ENCODE results near the gene ATP2A3. TPM values are rescaled to one million over a fixed set of nuclear protein-coding genes. Genes with fewer than 3 reads are reported as not detected.

ATP2A3 gene
- polyA plus RNA-seq, 4 donors: 3.2 to 6.4 (median 5.2) TPM

DNA sequence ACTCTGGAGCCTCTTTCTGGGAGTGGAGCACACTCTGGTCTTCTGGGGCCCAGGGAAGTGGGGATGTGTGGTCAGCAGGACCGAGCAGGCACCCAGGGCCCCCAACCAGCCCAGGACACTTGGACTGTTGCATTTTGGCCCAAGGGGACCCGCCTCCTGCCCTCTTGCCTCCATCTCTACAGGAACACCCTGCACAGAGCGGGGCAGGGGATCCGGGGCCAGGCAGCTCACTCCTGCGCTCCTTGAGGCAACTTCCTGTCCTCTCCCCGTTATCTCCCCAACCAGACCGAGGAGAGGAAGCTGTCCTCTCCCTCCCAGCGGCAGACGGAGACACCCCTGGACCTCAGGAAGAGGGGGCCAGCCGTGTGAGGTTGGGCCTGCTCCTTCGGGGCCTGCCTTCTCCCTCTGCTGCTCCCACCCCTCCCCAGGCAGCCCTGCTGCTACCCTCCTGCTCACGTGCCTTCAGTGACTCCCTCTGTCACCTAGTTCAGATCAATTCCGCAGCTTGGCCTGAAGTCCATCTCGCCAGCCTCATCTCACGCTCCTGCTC, 10.0 kb upstream of the ATP2A3 start:
- no peak for DNase-seq (ENCODE audit: low read depth in 4 of 4, low spot score in 3 of 4)

GRCh38 chr17:3973495-3974137, 9.4 kb upstream of the ATP2A3 start:
- DNase-seq (ENCODE audit: low read depth in 4 of 4, low spot score in 3 of 4): no peak

GRCh38 chr17:3972931-3973330, 8.7 kb upstream of the ATP2A3 start:
- no peak for DNase-seq (ENCODE audit: low read depth in 4 of 4, low spot score in 3 of 4)

DNA sequence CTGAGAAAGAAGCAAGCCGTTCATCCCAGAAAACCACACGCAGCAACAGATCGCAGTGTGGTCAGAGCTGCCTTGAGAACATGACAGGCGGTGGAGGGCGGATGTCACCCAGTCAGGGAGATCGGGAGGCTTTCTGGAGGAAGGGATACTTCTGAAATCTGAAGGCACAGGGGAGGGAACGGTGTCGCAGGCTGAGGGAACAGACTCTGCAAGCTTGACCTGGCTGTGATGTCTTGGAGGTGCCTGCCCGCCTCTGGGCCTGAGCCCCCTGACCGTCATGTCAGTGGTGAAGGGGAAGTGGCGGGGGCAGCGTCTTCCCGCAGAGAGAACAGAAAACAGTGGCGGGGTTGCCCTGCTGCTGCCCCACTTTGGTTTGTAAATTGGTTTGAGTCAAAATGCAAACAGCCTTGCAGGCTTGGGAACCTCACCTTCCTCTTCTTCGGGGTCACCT, 8.1 kb upstream of the ATP2A3 start:
- no peak for DNase-seq (ENCODE audit: low read depth in 4 of 4, low spot score in 3 of 4)

DNA sequence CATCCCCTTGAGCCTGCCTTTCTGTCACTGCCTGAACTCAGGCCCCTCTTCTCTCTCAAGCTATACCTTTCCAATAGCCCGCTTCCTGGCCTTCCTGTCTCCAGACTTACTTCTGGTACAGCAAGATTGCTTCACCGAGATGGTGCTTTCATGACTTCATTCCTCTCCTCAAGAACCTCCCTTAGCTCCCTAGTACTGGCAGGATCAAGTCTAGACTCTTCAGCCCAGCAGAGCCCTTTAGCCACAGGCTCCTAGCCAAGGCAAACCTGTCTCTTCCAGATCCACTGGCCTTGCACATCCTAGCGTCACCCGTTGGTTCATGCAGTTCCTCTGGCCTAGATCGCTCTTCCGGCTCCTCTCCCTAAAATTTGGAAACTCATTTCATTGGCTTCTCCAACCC, 6.4 kb upstream of the ATP2A3 start:
- DNase-seq (ENCODE audit: low read depth in 4 of 4, low spot score in 3 of 4): no peak

- DNase-seq (ENCODE audit: low read depth in 4 of 4, low spot score in 3 of 4): no peak
Measured at GRCh38 chr17:3969963-3970362, 5.7 kb upstream of the ATP2A3 start.

DNA sequence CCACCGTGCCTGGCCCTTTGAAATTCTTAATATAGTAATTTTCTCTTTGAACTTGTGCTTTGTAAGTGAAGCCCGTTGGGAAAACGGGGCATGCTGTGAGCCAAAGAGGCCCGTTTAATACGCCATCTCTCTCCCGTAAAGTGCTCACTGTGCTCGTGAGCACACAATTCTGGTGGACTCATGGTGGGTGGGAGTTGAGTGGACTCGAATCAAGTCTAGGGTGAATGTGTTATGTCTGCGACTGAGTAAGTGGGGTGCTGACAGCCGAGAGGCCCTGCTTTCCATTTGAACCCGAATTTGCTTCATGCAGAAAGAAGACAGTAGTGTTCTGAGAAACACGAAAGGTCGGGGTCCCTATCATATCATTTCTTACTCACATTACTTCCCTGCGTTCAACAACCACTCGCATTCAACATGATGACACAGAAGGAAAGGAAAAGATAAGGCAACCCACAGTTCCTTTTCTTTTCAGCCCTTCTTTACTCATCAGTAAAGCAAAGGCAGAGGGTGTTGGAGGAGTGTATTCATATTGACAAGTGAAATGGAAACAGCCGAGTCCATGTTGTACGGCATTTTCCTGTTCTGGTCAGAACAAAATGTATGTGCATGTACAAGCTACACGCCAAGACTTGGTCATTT, 4.8 kb upstream of the ATP2A3 start:
- DNase-seq (ENCODE audit: low read depth in 4 of 4, low spot score in 3 of 4): no peak

DNA sequence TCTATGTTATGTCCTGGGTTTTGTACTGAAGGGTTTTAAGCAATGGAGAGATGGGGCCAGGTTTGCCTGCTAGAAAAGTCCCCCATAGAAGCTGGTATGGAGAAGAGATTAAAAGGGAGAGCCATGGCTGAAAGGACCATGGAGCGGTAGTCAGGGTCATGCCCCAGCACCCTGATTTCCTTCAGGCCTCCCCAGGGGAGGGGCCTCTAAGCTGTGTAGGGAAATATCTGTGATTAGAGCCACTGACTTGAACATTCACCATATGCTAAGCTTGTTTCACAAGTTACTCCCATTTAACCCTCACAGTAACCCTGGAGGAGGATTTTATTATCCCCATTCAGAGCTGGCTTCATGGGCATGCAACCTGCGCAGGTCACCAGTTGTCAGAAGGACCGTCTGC, 3.8 kb upstream of the ATP2A3 start:
- DNase-seq (ENCODE audit: low read depth in 4 of 4, low spot score in 3 of 4): no peak

- DNase-seq (ENCODE audit: low read depth in 4 of 4, low spot score in 3 of 4): no peak
Measured at GRCh38 chr17:3966720-3967363, 2.6 kb upstream of the ATP2A3 start.

DNA sequence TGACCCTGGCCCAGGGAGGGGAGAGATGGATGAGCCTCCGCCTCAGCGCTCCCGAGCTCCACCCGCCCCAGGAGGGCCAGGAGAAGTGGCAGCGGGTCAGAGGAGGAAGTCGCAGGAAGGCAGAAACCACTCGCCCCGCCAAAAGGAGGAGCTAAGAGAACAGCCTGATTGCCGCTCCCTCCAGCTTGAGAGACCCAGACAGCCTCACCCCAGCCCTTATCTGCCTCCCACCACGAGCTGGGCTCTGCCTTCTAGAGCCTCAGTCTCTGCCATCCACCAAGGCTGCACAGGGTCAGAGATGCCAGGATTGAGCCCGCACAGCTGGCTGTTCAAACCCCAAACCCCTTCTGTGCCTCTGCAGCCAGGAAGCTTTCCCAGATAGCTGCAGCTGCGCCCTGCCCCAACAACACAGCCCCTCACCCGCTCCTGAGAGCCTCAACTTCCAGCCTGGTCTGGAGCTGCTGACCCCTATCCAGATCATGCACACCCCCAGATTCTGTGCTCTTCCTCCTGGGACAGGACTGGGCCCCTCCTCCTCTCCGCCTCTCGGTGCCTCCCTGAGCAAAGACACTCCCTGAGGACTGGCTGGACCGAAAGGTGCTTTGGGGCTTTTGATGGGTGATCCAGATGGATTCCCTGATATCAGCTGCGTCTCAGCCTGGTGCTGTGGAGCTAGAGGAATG, 1.0 kb upstream of the ATP2A3 start:
- DNase-seq (ENCODE audit: low read depth in 4 of 4, low spot score in 3 of 4): no peak

DNA sequence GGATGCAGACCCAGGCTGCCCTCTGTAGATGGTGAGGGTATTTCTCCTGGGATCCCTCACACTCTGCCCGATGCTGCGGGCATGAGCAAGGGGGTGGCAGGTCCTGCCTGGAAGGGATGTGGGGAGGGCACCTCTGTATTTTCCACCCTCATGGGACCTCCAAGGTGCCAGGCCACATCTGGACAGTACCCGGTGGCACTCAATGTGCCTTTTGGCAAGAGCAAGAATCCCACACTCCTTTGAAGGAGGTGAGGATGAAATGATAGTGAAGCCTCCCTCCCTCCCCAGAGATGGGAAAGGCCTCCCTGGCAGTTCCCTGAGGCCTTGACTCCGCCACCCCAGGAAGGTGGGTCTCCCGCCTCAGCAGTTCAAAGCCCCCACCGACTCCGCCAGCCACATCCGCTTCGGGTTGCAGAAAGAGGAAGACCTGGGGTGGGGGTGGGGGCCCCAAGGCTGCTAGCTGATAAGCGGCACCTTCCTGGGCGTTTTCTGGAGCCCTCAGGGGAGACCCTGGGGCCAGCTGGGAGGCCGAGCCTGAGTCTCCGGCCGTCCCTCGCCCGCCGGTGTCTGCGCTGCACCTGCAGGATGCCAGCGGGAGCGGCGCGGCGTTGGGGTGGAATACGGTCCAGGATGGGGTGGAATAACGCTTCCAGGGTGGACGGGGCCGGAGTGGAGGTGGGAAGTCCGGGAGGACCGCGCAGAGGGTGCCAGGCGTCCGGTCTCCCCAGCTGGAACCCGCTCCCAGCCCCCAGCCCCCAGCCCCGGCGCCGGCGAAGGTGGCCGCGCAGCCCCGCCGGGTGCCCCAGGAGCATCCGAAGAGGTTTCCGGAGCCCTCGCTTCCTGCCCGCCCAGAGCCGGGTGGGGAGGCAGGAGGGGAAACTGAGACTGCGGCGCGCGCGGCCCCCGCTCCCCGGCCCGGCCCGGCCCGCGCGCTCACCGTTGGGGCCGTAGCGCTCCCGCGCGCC, 718 bp downstream of the ATP2A3 start:
- DNase-seq (ENCODE audit: low read depth in 4 of 4, low spot score in 3 of 4): no peak

DNA sequence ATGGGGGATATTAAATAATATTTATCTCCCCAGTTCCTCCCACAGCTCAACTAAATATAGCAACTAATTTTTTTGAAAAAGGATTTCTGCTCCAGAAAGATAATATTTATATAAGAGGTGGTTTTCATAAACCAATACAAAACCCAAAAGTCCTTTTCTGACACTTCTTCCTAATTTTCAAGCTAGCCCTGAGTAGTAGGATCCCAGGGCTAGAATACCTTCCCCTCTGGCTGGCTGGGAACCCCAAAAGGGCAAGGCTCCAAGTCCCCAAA, 1.3 kb downstream of the ATP2A3 start:
- DNase-seq (ENCODE audit: low read depth in 4 of 4, low spot score in 3 of 4): no peak

DNA sequence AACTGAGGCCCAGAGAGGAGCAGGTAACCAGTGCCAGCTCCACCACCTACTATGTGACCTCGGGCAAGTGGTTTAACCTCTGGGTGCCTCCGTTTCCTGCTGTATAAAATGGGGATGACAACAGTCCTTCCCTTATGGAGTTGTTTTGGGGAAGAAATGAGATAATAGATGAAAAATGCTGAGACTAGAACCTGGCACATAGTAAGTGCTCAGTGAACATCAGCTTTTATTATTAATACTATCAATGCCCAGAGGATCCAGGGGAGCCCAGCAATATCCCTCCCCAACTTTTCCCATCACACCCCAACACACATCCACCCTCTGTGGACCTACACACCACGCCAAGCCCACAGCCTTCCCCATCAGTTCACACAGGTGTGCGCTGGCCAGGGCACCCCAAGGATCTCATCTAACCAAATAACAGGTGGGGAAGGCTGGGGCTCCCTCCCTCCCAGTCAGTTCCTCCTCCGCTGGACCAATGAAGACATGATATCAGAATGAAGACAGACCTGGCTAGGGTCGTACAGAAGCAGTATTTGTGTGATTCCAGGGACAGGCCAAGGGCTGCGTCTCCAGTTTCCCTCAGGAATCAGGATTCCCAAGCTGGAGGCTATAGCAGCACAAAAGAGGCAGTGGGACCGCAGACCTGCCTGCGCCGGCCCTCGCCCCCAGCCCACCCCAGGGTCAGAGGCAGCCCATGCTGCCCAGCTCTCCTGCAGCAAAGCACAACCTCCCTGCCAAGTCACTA, 1.8 kb downstream of the ATP2A3 start:
- no peak for DNase-seq (ENCODE audit: low read depth in 4 of 4, low spot score in 3 of 4)

DNA sequence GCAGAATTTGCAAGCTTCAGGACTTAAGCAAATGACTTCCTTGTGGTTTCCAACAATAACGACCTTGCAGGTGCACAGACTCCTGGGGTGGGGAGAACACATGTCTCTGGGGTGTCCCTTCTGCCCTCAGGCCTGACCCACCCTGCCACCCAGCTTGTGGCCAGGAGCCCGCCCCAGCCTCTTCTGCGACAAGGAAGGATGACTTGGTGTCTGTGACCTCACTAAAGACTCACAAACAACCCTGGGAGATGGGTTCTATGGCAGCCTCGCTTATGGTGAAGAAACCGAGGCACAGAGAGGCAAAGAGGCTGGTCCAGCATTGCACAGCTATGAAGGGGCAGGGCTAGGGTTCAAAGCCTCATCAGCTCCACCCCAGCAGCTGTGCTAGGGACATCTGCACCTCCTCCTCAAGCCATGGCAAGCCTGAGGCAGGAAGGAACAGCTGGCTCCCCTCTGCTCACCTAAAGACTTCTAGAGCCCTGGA, 2.6 kb downstream of the ATP2A3 start:
- no peak for DNase-seq (ENCODE audit: low read depth in 4 of 4, low spot score in 3 of 4)

DNA sequence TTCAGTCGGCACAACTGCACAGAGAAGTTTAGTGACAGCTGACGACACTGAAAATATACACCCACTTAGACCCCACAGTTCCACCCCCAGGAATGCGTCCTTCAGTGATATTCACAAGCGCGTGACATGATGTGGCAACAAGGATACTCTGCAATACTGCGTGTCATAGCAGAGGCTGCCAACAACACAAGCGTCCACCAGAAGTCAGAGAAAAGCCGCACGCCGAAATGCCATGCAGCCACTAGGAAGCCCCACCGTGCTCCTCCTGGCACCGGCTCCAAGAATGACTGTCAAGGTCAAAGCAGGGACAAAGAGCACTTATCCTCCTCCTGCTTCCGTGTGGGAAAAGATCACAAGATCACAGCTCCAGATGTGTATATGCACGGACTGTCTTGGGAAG, 3.5 kb downstream of the ATP2A3 start:
- no peak for DNase-seq (ENCODE audit: low read depth in 4 of 4, low spot score in 3 of 4)

DNA sequence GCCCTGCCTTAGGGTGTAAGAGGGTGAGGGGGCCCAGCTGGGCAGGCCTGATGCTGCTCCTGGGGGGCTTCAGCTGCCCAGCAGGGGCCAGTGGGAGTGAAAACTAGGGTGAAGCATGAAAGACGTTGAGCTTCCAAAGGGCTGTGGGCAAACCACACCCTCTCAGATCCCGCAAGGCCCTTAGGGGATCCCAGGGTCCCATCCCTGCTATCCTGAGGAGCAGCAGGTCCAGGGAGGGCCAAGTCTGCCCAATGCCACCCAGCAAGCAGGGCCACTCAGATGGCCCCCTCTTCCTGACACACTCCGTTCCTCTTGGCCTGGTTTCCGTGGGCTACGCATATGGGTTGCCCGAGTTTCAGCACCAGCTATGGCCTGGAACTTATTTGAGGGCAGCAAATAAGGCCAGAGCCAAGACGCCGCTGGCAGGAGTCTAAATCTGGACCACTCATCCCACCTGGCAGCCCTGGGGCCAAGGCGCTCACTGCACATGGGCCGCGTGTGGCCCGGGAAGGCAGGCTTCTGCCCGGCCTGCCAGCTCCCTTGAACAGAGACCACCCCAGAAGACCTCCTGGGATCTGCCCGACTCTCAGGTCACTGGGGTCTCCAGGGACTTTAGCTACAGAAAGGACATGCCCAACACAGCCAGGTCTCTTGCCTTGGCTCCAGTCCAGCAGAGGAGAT, 4.2 kb downstream of the ATP2A3 start:
- no peak for DNase-seq (ENCODE audit: low read depth in 4 of 4, low spot score in 3 of 4)

DNA sequence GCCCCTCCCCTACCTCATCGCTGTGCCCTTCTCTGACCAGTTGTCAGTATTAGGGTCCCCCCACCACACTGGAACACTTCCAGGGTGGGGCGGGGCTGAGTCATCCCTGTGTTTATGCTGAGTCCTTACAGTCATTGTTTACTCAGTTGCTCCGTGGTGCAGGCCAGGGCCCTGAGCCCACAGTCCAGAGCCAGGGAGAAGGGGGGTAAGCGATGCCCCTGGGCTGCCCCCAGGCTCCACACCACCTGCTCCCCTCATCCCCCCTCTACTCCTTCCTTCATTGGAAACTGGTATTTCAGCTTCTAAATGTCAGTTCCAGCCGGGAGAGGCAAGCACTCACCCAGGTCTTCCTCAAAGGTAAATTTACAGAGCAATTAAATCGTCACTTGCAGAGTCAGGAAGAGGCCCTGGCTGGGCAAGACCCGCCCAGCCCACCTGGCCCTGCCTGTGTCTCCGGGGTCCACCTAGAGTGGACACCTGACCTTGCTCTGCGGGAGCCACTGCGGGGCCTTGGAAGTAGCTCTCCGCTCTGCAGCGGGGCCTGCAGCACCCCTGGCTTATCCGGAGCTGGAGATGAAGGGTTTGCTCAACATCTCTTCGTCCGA, 4.8 kb downstream of the ATP2A3 start:
- DNase-seq (ENCODE audit: low read depth in 4 of 4, low spot score in 3 of 4): no peak

GRCh38 chr17:3957735-3958599, 6.3 kb downstream of the ATP2A3 start:
- DNase-seq (ENCODE audit: low read depth in 4 of 4, low spot score in 3 of 4): no peak

Data from right renal pelvis (tissue), 4 donors.